NCI-H146 treated with DMSO at 0.1 percent for 48 hours (cell line): ENCODE measurements around the gene CYP11A1.
A peak's percentile ranks its signal among the peaks of the same experiment; 100 is the strongest.

Experiments
- DNase-seq: peaks from one replicate; lab custom pipeline; 2025; ENCODE audit not compliant: unreplicated experiment; lab: John Stamatoyannopoulos, UW

The CYP11A1 gene

DNA sequence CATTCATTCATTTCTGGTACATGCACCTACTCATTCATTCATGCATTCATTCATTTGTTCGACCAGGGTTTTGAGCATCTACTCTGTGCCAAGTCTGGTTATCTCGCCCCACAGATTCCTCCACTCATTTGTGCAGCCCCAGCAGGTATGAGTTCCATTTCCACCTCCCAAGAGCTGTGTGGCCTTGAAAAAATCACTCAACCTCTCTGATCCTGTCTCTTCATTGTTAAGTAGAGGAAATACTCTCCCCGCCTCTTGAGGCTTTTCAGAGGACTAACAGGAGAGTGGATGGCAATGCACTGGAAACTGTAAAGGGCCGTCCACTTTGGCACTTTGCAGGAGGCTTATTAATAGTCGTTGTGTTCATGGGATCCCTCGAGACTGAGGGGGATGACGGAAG lies 61.8 kb downstream of the CYP11A1 start:
- no peak for DNase-seq

DNA sequence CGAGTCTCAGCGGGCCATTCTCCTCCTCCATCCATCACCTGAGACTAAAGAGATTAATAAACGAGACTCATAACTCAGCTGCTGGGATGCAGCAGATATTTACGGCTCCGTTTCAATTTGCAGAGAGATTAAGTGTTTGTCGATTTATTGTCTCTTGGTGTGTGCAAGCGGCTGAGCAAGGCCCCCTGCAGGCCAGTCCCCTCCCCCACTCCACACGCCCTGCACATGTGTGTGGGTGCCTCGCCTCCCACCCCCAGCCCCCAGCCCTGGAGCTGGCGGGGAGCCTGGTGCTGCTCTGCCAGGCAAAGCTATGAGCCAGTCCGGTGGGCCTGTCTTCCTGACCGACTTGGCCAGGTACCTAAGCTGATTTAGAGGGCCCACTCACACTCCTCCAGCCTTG lies 63.0 kb downstream of the CYP11A1 start:
- no peak for DNase-seq

DNA sequence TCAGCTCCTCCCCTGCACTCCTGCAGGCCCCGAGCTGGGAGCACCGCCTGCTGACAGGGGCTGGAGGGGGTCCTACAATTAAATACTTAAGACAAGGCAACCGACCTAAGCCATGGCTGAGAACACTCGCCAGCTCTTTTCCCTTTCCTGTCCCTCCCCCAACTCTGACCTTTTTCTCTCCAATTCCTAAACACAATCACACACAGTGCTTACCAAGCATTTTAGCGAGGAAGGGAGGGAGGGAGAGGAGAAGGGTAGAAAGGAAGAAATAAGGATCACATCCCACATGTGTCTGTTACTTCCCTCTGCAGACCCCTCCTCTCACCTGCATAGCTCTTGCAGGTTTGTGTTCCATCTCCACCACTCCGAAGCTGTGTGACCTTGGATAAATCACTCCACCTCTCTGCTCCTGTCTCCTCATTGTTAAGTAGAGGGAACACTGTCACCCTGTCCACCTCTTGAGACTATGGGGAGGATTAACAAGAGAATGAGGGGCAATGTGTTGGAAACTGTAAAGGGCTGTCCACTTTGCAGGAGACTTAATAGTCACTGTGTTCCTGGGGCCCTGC lies 63.6 kb downstream of the CYP11A1 start:
- DNase-seq = no peak

DNA sequence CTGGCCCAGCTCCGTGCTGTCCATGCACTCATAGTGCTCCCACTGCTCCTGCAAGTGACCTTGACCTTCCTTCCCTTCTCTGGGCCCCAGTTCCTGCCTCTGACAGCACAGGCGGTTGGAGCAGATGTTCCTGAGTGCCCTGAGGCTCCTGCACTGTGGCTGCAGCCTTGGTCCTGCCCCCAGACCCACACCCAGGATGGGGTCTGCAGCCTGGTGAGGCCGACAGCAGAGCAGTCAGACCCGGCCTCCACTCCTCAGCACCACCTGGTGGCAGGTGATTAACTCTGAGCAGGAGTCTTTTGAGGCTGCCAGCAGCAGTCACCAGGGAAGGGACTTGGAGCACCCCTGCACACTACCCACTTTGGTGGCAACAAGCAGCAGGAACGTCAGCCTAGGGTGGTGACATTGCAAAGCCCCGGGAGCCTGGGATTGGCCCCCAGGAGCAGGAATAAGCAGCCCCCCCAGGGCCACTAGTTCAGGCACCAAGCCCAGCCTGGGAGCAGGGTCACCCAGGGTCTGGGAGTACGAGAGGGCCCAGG lies 64.6 kb downstream of the CYP11A1 start:
- DNase-seq = peak; percentile 5

DNA sequence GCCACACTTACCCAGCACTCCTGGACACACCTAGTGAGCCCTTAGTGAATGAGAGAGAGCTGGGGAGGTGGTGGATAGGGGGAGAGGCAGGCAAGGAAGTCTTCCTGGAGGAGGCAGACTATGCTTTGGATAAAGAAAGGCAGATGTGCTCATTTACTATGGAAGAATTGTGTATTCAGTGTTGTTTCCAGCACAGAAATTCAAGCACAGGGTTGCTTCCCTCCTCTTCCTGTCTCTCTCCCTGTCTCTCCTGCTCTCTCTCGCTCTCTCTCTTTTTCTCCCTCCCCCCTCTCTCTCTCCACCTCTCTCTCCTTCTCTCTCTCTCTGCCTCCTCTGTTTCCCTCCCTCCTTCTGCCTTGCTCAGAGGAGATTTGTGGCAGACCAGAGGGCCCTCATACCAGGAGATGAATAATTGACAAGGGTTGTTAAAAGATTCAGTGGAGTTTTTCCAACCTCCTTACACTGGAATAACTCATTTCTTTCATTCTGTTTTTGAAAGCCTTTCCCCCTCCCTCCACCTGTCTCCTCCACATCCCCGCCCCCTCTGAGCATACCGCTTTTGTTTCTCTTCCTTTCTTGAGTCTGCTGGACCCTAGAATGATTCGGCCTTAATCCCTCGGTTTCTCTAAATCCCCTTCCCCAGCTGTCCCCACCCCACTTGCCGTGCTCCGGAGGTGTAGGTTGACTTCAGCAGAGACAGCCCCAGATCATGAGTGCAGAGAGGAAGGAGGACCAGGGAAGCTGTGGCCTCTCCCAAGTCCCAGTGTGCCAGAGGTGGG lies 65.7 kb downstream of the CYP11A1 start:
- no peak for DNase-seq

DNA sequence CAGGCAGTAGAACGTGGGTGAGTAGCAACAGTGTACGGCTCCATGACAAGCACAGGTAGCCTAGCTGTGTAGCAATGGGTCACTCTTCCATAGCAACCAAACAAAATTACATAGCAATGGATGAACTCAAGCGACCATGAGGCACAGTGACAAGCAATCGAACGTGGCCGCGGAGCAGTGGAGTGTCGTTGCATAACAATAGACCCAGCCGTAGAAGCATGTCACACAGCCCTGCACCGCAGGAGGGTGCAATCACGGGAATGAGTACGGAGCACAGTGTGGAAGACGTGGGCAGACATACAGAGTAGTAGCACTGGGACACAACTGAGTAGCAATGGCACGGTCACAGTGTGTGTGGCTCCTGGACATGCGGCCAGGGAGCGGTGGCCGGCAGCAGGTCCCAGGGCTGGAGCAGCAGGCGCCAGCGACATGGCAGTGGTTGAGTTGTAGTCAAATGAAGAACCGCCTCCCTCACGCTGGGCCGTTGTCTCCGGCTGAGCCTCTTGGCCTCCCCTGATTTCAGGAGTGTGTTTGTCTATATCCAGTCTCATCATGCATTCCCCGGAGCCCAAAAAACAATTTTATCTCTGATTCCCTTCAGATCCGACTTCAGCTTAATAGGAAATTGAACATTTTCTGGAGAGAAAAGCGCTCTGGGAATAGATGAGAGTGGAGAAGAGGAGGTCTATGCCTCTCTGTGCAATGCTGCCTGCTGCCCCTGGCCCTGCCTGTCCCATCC lies 67.2 kb downstream of the CYP11A1 start:
- no peak for DNase-seq

DNA sequence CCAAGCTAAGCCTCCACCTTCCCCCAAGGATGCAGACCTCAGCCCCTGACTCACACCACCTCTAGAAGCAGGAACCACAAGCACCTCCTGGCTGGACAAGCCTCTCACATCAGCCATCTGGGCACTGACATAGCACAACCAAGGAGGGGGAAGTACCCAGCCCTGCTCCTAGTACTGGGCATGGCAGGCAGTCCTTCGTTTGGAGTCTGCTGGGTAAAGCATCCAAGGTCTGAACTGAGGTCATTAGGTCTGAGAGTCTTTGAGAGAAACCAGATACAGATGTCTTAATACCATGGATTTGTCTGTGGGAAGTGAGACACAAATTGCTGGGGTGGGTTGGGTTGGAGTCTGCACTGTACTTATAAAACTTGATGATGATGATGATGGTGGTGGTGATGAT lies 69.6 kb downstream of the CYP11A1 start:
- no peak for DNase-seq

DNA sequence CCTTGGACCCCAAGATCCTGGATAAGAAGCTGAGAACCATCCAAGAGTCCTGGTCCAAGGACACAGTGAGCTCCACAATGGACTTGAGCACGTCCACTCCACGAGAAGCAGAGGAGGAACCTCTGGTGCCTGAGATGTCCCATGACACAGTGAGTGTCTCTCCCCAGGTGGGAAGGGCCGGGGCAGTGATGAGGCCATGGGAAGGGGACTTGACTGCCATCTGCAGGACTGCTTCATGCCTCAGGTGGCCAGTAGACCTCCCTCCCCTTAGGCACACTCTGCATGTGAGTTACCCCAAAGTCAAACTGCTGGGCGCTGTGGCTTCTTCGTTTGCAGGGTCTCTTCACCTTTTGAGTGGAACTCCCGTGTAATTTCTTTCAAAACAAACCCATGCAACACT lies 71.6 kb downstream of the CYP11A1 start:
- no peak for DNase-seq

DNA sequence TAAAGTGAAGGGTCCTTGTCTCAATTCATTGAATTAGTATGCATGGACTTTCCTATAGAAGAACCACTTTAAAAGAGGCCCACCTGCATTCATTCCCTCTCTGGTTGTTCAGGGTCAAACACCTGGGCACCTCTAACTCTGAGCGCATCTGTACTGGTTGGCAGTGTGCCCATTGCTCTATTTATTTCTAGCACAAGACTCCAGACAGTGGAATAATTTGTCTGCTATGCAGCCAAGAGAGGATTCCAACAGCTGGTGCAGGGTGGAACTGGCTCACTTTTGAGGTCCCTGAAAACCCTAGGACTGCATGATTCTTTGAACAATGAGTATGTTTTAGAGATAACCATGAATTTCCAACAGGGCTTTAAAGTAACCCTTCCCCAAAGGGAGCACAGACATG lies 73.4 kb downstream of the CYP11A1 start:
- no peak for DNase-seq

DNA sequence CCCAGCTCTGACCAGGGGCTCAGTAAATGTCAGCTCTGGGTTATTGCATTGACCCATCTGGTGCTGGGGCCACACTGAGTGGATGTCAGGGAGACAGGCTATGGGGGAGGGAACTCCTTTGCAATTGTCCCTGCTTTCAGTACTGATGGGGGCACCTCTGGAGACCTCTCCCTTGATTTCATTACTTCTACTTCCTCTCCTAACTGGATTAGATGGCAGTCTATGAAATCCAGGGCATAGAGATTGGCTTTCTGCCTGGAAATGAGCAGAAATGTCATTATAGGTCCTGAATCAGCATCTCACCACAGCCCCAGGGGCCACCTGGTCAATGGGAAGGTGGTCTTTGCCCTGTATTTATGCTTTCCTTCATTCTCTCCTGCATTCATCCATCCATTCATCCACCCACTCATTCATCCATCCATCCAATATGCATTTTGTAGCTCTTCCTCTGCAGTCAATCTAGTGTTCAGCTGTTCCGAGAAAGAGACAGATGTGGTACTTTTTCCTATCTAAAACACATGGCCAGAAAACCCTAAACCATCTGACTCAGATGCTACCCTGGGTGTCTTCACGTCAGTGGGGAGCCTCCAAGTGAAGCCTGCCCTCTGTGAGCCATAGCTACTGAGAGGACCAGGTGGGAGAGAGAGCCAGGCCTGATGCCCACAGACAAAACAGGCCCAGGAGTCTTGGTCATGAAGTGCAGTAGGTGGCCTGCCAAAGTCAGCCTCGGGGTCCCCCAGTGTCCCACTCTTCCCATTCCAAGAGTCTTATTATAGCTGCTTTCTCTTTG lies 74.2 kb downstream of the CYP11A1 start:
- no peak for DNase-seq

DNA sequence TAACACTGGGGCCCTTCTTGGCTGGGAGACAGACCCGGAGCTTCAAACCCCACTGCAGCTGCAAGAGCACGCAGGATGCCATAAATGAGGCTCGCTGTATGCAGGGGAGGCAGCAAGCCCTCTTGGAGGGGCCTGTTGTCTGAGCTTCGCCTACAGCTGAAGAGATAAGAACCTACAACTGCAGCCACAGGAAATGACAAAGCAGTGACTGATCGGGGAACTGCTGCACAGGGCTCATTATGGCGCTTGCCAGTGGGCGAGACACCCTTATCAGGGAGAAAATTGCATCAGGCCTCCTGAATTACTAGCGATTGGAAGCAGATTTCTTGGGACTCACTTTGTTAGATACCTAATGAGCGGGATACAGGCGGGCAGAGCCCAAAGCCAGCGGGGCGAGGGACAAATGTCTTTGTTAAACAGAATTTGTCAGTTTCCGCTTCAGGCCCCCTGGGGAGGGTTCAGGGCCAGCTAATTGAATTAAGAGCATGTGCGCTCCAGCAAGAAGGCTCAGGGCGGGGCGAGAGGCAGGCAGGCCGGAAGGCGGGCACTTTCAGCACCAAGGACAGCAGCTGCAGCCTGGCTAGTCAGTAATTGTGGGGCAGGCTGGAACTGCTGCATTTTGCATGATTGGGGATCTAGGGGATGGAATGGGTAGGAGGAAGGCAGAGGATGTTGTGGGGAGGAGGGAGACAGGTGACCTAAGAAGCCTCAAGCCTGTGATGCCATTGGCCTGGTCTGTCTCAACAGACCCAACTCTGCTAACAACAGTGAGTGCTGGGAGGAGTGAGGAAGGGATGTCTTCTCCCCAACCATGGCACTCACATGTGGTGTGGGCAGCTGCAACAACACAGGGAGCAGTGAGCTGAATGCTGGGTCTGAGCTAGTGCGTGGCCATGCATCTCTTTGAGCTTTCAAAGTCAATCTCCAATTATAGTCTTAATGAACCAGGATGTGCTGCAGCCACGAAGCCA lies 76.1 kb downstream of the CYP11A1 start:
- peak; percentile 81 for DNase-seq

DNA sequence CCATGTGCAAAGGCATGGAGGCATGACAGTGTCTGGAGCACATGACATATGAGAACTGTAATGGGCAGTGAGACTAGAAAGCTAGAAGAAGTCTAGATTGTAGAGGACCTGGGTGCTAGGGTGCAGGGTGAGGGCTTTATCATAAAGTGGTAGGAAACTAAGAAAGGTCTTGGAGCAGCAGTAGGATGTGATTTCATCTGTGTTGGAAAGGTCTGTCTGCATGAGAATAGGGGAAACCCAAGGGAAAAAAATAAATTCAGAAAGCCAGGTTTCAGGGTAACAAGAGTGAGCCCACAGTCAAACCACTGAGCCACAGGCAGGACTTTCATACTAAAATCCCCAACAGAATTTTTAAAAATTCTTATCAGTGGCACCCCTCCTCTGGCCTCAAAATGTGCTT lies 76.8 kb downstream of the CYP11A1 start:
- DNase-seq = no peak

DNA sequence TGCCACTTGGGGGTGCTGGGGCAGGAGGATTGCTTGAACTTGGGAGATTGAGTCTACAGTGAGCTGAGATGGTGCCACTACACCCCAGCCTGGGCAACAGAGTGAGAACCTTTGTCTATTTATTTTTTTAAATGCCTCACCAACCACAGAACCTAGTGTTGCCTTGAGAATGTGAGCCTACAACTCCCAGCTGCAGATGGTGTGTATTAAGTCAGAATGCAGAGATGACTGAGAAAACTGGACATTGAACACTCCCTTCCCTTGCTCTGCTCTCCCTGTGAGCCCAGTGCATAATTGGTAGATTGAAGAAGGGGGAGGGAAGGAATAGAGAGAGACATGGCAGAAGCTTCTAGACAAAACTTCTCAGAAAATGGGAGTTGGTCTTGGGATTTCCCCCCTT lies 77.8 kb downstream of the CYP11A1 start:
- DNase-seq = no peak
